Neural progenitor cell (in vitro differentiated cells): ENCODE data around the gene KCNT1. TPM values are rescaled to one million over a fixed set of nuclear protein-coding genes. Genes with fewer than 3 reads are reported as not detected.

ENCODE experiments used
- DNase-seq: peaks from one replicate; pipeline ENCODE4 v3.0.0-alpha.2; 2016; ENCODE audit warnings: low spot score
- H2AFZ ChIP-seq: fragments of 200-600 bp; sonication (generic); replicated peaks from 2 replicates; pipeline ENCODE4 v1.6.1; 2016; ENCODE audit warnings: antibody characterized with exemption
- H3F3A ChIP-seq: fragments of 200-600 bp; sonication (generic); 2 replicates; pipeline ENCODE4 v1.6.1; 2016; ENCODE audit warnings: antibody characterized with exemption, low read depth
- H3K27ac ChIP-seq: fragments of 200-600 bp; sonication (generic); 2 replicates; pipeline ENCODE4 v1.5.1; 2016; ENCODE audit warnings: mild to moderate bottlenecking
- H3K27me3 ChIP-seq: fragments of 200-600 bp; sonication (generic); 2 replicates; pipeline ENCODE4 v1.6.1; 2016; ENCODE audit warnings: mild to moderate bottlenecking, moderate library complexity
- H3K36me3 ChIP-seq: fragments of 200-600 bp; sonication (generic); 2 replicates; pipeline ENCODE4 v1.5.1; 2016
- H3K4me1 ChIP-seq: fragments of 200-600 bp; sonication (generic); 2 replicates; pipeline ENCODE4 v1.6.1; 2016; ENCODE audit warnings: mixed run types
- H3K4me2 ChIP-seq: fragments of 200-600 bp; sonication (generic); 2 replicates; pipeline ENCODE4 v1.6.1; 2016
- H3K4me3 ChIP-seq: fragments of 200-600 bp; sonication (generic); 2 replicates; pipeline ENCODE4 v1.5.1; 2016
- H3K79me2 ChIP-seq: fragments of 200-600 bp; sonication (generic); 2 replicates; pipeline ENCODE4 v1.6.1; 2016; ENCODE audit warnings: low read depth
- H3K9ac ChIP-seq: fragments of 200-600 bp; sonication (generic); 2 replicates; pipeline ENCODE4 v1.6.1; 2016
- H3K9me3 ChIP-seq: fragments of 200-600 bp; sonication (generic); 2 replicates; pipeline ENCODE4 v1.5.1; 2016; ENCODE audit warnings: low read depth
- H4K20me1 ChIP-seq: fragments of 200-600 bp; sonication (generic); 2 replicates; pipeline ENCODE4 v1.6.1; 2016; ENCODE audit warnings: low read depth
- H3K27ac Mint-ChIP-seq: 3 replicates; pipeline ENCODE4 v1.8.0; 2021; ENCODE audit warnings: mixed read lengths
- H3K27me3 Mint-ChIP-seq: 2 replicates; pipeline ENCODE4 v1.8.0; 2022; ENCODE audit warnings: low read depth, mild to moderate bottlenecking, inconsistent platforms, moderate library complexity, mixed read lengths; ENCODE audit not compliant: insufficient read depth
- H3K36me3 Mint-ChIP-seq: 3 replicates; pipeline ENCODE4 v1.8.0; 2021; ENCODE audit warnings: mixed read lengths
- H3K4me1 Mint-ChIP-seq: 3 replicates; pipeline ENCODE4 v1.8.0; 2021; ENCODE audit warnings: mixed read lengths
- H3K4me3 Mint-ChIP-seq: 3 replicates; pipeline ENCODE4 v1.8.0; 2021; ENCODE audit warnings: mild to moderate bottlenecking, moderate library complexity, mixed read lengths
- H3K9me3 Mint-ChIP-seq: 3 replicates; pipeline ENCODE4 v1.8.0; 2020; ENCODE audit warnings: mixed read lengths
- EZH2 ChIP-seq: fragments of 200-600 bp; sonication (generic); IDR thresholded peaks from 2 replicates; pipeline ENCODE4 v1.6.1; 2017; ENCODE audit warnings: antibody characterized with exemption, mild to moderate bottlenecking, moderate library complexity
- EZH2phosphoT487 ChIP-seq: fragments of 200-600 bp; sonication (generic); IDR thresholded peaks from 2 replicates; pipeline ENCODE4 v1.6.1; 2017; ENCODE audit warnings: antibody characterized with exemption
- total RNA-seq: library from RNA; depleted of rRNA; stranded (reverse); fragments of >200 nt; gene quantifications from 2 replicates; pipeline ENCODE4 v1.2.3, GENCODE V29; 2015; ENCODE audit warnings: low replicate concordance
- TF ChIP-seq, protein P1 (sequence below): fragments of 200-600 bp; sonication (generic); IDR thresholded peaks from 2 replicates; pipeline ENCODE4 v1.5.1; 2017; ENCODE audit warnings: antibody characterized with exemption, mild to moderate bottlenecking

Gene KCNT1
- total RNA-seq, 1 donor from 2014 or later, result not detected

DNA sequence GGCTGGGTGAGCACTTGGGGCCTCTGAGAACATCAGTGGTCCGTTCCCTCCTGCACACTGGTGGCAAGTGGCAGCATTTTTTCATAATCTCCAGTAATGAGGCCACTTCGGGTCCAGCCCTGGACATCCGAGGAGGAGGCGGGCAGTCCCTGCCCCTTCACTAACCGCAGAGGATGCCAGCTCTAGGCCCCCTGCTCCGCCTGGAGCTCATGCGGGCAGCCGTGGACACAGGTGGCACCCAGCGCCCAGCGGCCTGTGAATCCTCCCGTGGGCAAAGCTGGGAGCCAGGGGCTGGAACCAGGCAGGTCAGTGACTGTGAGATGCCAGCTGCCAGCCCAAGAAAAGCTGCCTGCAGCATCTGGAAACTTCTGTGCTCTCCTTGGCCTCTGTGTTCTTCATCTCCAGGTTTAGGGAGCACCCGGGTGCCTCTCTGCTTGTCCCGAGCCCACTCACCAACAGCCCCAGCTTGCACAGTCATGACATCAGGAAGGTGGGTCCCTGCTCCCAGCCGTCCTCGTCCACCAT lies 92.4 kb downstream of the KCNT1 start:
- Histone ChIP-seq H3K4me1 (no peaks in the 10 kb centered on the region), H2AFZ (no peak overlapping the region), H3K4me2 (no peak overlapping the region), H3K36me3 (no peaks in the 10 kb centered on the region), H3K27me3 (no peaks in the 10 kb centered on the region), H3K9me3 (no peaks in the 10 kb centered on the region), H4K20me1 (no peaks in the 10 kb centered on the region), H3F3A (no peaks in the 10 kb centered on the region), H3K9ac (no peak overlapping the region), H3K79me2 (no peaks in the 10 kb centered on the region), H3K27ac (no peak overlapping the region), H3K4me3 (no peak overlapping the region)
- TF ChIP-seq, protein P1, sequence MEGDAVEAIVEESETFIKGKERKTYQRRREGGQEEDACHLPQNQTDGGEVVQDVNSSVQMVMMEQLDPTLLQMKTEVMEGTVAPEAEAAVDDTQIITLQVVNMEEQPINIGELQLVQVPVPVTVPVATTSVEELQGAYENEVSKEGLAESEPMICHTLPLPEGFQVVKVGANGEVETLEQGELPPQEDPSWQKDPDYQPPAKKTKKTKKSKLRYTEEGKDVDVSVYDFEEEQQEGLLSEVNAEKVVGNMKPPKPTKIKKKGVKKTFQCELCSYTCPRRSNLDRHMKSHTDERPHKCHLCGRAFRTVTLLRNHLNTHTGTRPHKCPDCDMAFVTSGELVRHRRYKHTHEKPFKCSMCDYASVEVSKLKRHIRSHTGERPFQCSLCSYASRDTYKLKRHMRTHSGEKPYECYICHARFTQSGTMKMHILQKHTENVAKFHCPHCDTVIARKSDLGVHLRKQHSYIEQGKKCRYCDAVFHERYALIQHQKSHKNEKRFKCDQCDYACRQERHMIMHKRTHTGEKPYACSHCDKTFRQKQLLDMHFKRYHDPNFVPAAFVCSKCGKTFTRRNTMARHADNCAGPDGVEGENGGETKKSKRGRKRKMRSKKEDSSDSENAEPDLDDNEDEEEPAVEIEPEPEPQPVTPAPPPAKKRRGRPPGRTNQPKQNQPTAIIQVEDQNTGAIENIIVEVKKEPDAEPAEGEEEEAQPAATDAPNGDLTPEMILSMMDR, result no peak
- no peak for TF ChIP-seq EZH2
- TF ChIP-seq EZH2phosphoT487, result no peak
- peaks cover 2% of the 10 kb centered on the region for H3K4me1 Mint-ChIP-seq
- H3K27ac Mint-ChIP-seq, result no peak overlapping the region
- peaks cover 6% of the 10 kb centered on the region for H3K27me3 Mint-ChIP-seq
- no peaks in the 10 kb centered on the region for H3K36me3 Mint-ChIP-seq
- no peak for DNase-seq
- H3K4me3 Mint-ChIP-seq, result no peak overlapping the region
- H3K9me3 Mint-ChIP-seq, result no peaks in the 10 kb centered on the region

DNA sequence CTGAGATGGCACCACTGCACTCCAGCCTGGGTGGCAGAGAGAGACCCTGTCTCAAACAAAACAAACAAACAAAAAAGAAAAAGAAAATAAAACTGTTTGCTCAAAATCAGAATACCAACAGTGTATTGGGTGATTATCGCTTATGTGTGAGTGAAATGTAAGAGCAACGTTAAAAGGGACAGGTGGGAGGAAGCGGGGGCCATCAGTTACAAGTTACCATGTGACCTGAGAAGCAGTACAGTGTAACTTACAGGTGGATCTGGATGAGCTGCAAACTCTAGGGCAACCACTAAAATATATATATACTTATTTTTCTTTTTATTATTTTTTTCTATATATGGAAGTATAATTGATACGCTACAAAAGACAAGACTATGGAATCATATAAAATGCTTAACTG lies 93.4 kb downstream of the KCNT1 start:
- Mint-ChIP-seq H3K27me3 (peaks cover 6% of the 10 kb centered on the region), H3K9me3 (no peaks in the 10 kb centered on the region), H3K36me3 (no peaks in the 10 kb centered on the region), H3K4me3 (no peak overlapping the region), H3K27ac (no peak overlapping the region), H3K4me1 (peaks cover 2% of the 10 kb centered on the region)
- Histone ChIP-seq H3K27ac (no peak overlapping the region), H3K4me3 (no peak overlapping the region), H3K79me2 (no peaks in the 10 kb centered on the region), H3K4me2 (no peak overlapping the region), H3F3A (no peaks in the 10 kb centered on the region), H4K20me1 (no peaks in the 10 kb centered on the region), H3K9me3 (no peaks in the 10 kb centered on the region), H2AFZ (no peak overlapping the region), H3K9ac (no peak overlapping the region), H3K27me3 (no peaks in the 10 kb centered on the region), H3K36me3 (no peaks in the 10 kb centered on the region), H3K4me1 (no peaks in the 10 kb centered on the region)
- no peak for DNase-seq
- TF ChIP-seq EZH2phosphoT487 (no peak), EZH2 (no peak)
- TF ChIP-seq, protein P1, result no peak

DNA sequence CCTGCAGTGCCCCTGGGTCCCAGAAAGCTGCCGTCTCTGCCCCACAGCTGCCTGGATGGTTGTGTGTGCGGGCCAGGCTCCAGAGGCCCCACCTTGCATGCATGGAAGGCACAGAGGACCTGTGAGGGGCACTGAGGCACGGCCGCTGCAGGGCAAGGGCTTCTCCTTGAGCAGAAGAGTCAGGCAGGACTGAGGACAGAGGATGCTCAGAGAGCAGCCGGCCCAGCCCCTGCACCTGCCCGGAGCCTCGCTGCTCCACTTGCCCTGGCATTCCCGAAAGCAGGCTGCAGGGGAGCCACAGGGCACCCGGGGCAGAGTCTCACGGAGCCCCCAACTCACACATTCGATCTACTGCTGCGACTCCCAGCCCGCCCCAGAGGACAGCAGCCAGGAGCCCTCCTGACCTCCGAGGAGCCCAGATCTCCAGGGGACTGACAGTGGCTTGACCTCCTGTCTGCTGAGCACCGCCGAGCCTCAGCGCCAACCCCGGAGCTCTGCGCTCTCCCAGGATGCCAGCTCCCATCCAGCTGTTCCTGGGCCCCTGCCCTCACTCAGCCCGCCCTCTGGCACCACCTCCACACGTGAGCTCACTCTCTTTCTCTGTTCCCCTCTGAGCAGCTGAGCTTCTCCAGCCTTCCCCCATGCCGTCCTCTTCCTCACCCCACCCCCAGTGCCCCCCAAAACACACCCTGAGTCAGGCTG lies 95.0 kb downstream of the KCNT1 start:
- Histone ChIP-seq H3F3A (no peaks in the 10 kb centered on the region), H3K4me3 (no peak overlapping the region), H3K4me1 (no peaks in the 10 kb centered on the region), H3K36me3 (no peaks in the 10 kb centered on the region), H3K9ac (no peak overlapping the region), H4K20me1 (no peaks in the 10 kb centered on the region), H3K4me2 (no peak overlapping the region), H3K27ac (no peak overlapping the region), H2AFZ (no peak overlapping the region), H3K27me3 (no peaks in the 10 kb centered on the region), H3K79me2 (no peaks in the 10 kb centered on the region), H3K9me3 (no peaks in the 10 kb centered on the region)
- TF ChIP-seq EZH2phosphoT487 (no peak), EZH2 (no peak)
- TF ChIP-seq, protein P1, result no peak
- Mint-ChIP-seq H3K27me3 (peaks cover 4% of the 10 kb centered on the region), H3K27ac (peak overlapping the region; percentile 57), H3K36me3 (peaks cover 3% of the 10 kb centered on the region), H3K4me3 (no peak overlapping the region), H3K4me1 (peaks cover 2% of the 10 kb centered on the region), H3K9me3 (no peaks in the 10 kb centered on the region)
- DNase-seq, result no peak
